Measurements from ENCODE around the gene CRIP3.

Gene CRIP3

DNA sequence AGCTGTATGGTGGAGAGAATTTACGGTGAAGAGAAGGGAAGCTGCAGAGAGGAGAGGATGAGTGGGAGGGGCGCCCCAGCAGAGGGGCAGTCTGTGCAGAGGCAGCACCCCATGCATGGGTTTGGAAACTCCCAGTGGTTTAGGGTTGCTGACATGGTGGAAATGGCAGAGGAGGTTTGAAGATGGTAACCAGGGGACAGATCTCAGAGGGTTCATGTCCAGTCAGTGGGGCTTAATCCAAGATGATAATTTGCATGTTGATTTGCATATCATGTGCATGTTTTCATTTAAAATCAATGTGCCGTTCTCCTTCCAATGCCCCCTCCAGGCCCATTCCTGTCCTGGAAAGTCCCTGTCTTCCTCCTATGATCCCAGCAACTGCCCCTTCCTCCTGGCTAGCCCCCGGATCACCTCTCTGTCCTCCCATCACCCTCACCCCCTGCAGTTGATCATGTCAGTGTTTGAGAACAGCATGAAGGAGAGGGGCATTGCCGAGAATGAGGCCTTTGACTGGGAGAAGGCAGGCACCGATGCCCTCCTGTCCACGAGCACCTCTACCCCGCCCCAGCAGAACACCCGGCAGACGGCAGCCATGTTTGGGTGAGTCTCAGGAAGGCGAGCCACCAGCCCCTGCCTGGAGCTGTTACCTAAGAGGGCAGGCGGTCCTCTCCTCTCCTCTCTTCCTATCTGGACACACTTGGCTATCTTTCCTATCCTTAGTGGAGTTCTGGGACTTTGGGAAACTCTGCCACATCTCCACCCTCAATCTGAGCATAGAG is 51.1 kb downstream of the CRIP3 start:
- Histone ChIP-seq H3K4me3 (no peak overlapping the region), H3K9me3 (no peaks in the 10 kb centered on the region), H3K36me3 (replicated peaks) (no peaks in the 10 kb centered on the region), H3K27me3 (ENCODE audit: low read depth) (no peaks in the 10 kb centered on the region), H3K4me1 (no peaks in the 10 kb centered on the region)
- in situ Hi-C loops (cut with MboI; ENCODE audit: low sequenced_read_pairs), result no loop called here
- DNase-seq (ENCODE audit: low spot score in 2 of 2), result no peak

DNA sequence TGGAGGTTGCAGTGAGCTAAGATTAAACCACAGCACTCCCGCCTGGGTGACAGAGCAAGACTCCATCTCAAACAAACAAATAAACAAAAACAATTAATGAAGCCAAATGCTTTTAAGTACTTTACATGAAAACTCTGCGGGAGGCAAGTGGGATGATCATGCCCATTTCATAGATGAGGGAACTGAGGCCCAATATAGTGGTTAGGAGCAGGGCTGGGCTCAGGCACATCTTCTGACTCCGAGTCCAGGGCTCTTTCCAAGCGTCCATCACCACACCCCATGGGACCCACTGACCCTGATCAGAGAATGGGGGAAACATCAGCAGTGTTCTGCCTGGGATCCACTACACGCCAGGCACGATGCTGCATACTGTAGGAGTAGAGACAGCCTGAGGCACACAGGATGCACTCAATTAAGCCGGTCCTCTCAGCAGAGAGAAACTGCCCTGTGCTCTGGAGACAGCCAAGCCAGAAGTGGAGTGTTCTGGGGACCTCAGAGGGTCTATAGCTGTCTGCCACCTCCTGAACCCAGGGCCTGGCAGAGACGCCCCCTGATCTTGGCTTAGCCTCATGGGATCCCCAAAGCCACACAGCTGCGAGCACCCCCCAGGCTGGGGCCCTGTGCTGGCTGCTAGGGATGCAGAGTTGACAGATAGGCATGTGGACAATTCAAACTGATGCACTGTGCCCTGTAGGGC is 51.8 kb downstream of the CRIP3 start:
- DNase-seq (ENCODE audit: low spot score in 2 of 2), result no peak
- Histone ChIP-seq H3K36me3 (replicated peaks) (no peaks in the 10 kb centered on the region), H3K4me1 (no peaks in the 10 kb centered on the region), H3K4me3 (no peak overlapping the region), H3K27me3 (ENCODE audit: low read depth) (no peaks in the 10 kb centered on the region), H3K9me3 (no peaks in the 10 kb centered on the region)
- in situ Hi-C loops (cut with MboI; ENCODE audit: low sequenced_read_pairs), result no loop called here

Measured in HAP-1 (cell line).